HL-60 (cell line): ENCODE results near the gene S100A6.

Experiments used
- TF ChIP-seq, protein P1 (sequence below): IDR thresholded peaks from one replicate; pipeline ENCODE4 v1.5.1; 2011; ENCODE audit warnings: low read length, control low read depth, inconsistent platforms; ENCODE audit not compliant: insufficient read depth
- TF ChIP-seq, protein P2 (sequence below): IDR thresholded peaks from 2 replicates; pipeline ENCODE4 v1.6.1; 2012; ENCODE audit warnings: low read depth; ENCODE audit not compliant: insufficient replicate concordance

DNA sequence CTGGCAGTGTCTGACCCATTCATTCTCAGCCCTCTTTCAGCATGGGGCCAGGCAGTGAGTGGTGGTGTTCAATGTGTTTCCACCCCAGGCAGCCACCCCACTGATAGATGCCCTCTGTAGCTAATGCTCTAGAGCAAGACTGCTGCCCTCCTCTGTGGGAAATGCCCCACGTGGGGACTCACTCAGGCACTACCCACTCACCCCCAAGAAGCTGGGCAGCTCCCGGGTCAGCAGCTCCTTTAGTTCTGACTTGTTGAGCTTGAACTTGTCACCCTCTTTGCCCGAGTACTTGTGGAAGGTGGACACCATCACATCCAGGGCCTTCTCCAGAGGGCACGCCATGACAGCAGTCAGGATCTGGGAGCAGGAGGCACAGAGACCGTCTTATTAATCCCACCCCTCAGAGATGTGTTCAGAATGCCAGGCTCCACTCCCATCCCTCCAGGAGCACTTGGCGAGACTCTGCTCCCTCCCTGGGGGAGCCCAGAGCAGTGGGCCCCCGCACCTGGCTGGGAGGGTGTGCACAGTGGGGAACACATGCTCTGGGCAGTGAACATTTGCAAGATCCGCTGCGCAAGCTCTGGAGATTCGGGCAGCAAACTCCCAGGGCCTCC lies 8.8 kb upstream of the S100A6 start:
- TF ChIP-seq, protein P1, sequence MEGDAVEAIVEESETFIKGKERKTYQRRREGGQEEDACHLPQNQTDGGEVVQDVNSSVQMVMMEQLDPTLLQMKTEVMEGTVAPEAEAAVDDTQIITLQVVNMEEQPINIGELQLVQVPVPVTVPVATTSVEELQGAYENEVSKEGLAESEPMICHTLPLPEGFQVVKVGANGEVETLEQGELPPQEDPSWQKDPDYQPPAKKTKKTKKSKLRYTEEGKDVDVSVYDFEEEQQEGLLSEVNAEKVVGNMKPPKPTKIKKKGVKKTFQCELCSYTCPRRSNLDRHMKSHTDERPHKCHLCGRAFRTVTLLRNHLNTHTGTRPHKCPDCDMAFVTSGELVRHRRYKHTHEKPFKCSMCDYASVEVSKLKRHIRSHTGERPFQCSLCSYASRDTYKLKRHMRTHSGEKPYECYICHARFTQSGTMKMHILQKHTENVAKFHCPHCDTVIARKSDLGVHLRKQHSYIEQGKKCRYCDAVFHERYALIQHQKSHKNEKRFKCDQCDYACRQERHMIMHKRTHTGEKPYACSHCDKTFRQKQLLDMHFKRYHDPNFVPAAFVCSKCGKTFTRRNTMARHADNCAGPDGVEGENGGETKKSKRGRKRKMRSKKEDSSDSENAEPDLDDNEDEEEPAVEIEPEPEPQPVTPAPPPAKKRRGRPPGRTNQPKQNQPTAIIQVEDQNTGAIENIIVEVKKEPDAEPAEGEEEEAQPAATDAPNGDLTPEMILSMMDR, result no peak
- TF ChIP-seq, protein P2, sequence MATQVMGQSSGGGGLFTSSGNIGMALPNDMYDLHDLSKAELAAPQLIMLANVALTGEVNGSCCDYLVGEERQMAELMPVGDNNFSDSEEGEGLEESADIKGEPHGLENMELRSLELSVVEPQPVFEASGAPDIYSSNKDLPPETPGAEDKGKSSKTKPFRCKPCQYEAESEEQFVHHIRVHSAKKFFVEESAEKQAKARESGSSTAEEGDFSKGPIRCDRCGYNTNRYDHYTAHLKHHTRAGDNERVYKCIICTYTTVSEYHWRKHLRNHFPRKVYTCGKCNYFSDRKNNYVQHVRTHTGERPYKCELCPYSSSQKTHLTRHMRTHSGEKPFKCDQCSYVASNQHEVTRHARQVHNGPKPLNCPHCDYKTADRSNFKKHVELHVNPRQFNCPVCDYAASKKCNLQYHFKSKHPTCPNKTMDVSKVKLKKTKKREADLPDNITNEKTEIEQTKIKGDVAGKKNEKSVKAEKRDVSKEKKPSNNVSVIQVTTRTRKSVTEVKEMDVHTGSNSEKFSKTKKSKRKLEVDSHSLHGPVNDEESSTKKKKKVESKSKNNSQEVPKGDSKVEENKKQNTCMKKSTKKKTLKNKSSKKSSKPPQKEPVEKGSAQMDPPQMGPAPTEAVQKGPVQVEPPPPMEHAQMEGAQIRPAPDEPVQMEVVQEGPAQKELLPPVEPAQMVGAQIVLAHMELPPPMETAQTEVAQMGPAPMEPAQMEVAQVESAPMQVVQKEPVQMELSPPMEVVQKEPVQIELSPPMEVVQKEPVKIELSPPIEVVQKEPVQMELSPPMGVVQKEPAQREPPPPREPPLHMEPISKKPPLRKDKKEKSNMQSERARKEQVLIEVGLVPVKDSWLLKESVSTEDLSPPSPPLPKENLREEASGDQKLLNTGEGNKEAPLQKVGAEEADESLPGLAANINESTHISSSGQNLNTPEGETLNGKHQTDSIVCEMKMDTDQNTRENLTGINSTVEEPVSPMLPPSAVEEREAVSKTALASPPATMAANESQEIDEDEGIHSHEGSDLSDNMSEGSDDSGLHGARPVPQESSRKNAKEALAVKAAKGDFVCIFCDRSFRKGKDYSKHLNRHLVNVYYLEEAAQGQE, result no peak
